IPS-NIHi11 (cell line): ENCODE measurements around the gene SUSD6.

Experiments used
- DNase-seq: peaks from one replicate; pipeline ENCODE4 v3.0.0; 2012; ENCODE audit warnings: mixed read lengths, low spot score

Gene SUSD6

DNA sequence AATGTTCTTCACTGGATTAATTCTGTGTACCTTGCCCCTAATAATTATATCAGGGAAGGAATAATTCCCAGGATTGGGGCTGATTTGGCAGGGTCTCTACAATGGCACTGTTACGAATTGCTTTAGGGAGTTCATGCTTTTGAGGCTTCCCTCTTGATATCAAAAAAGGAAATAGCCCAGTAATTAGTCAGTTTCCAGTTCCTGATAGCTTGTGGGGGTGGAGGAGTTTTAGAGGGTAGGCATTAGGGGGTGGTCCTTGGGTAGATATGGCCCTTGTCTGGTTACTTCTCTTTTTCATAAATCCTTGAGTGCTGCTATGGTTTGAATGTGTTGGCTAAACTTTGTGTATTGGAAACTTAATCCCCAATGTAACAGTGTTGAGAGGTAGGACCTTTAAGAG, 149.4 kb downstream of the SUSD6 start:
- DNase-seq: no peak

DNA sequence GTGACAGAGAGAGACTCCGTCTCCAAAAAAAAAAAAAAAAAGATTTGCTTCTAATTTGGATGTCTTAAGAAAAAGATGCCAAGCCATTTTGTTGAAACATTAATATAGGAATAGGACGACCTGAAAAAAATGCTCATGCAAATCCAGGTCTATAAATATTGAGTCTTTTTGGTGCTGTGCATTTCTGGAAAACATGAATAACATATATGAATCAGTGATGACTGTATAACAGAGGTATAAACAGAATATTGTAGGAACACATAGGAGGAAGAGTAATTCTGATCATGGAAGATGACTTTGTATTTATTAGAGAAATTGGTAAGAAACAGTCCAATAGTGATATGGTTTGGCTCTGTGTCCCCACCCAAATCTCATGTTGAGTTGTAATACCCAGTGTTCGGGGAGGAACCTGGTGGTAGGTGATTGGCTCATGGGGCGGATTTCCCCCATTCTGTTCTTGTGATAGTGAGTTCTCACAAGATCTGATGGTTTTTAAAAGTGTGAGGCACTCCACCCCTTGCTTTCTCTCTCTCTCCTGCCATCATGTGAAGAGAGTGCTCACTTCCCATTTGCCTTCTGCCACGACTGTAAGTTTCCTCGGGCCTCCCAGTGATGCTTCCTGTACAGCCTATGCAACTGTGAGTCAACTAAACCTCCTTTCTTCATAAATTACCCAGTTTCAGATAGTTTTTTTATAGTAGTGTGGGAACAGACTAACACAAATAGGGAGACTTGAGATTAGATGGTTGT, 152.5 kb downstream of the SUSD6 start:
- no peak for DNase-seq
